HG03571 (cell line): Measurements from ENCODE around the gene ARMC7.

Experiments
- ATAC-seq: cut with Tn5 transposase; IDR thresholded peaks from one replicate; pipeline ENCODE4 v1.9.1; 2021; ENCODE audit not compliant: unreplicated experiment

The ARMC7 gene

GRCh38 chr17:75098861-75099260 lies 10.9 kb upstream of the ARMC7 start:
- ATAC-seq: no peak

GRCh38 chr17:75099881-75100595 lies 9.7 kb upstream of the ARMC7 start:
- no peak for ATAC-seq

GRCh38 chr17:75102385-75102821 lies 7.4 kb upstream of the ARMC7 start:
- no peak for ATAC-seq

GRCh38 chr17:75103601-75104554 lies 5.9 kb upstream of the ARMC7 start:
- no peak for ATAC-seq

- ATAC-seq: no peak
These were observed 4.4 kb upstream of the ARMC7 start for GRCh38 chr17:75105126-75106080.

- no peak for ATAC-seq
These were observed 1.6 kb upstream of the ARMC7 start for GRCh38 chr17:75108193-75108592.

- ATAC-seq: no peak
These were observed 743 bp upstream of the ARMC7 start for GRCh38 chr17:75109046-75109406.

GRCh38 chr17:75110234-75110937 lies 617 bp downstream of the ARMC7 start:
- ATAC-seq: no peak

GRCh38 chr17:75111777-75112335 lies 2.1 kb downstream of the ARMC7 start:
- ATAC-seq: no peak

- peak; percentile 39 for ATAC-seq
These were observed 4.2 kb downstream of the ARMC7 start for GRCh38 chr17:75113798-75114551.

GRCh38 chr17:75114552-75115314 lies 5.0 kb downstream of the ARMC7 start:
- no peak for ATAC-seq

- ATAC-seq: no peak
These were observed 5.8 kb downstream of the ARMC7 start for GRCh38 chr17:75115555-75115954.

GRCh38 chr17:75116737-75117136 lies 7.0 kb downstream of the ARMC7 start:
- no peak for ATAC-seq

GRCh38 chr17:75118307-75118706 lies 8.5 kb downstream of the ARMC7 start:
- no peak for ATAC-seq

- no peak for ATAC-seq
These were observed 14.5 kb downstream of the ARMC7 start for GRCh38 chr17:75124041-75124818.

GRCh38 chr17:75124819-75125162 lies 15.0 kb downstream of the ARMC7 start:
- ATAC-seq: no peak

GRCh38 chr17:75125984-75126383 lies 16.2 kb downstream of the ARMC7 start:
- no peak for ATAC-seq

GRCh38 chr17:75126954-75127353 lies 17.2 kb downstream of the ARMC7 start:
- no peak for ATAC-seq
